Mucosa of rectum (tissue), 2 donors: ENCODE measurements around the gene CATSPERD.

Experiments used
- H3K27ac ChIP-seq, 2 donors: one replicate each; pipeline ENCODE4 v1.7.0; 2013; ENCODE audit warnings: inconsistent platforms in 2 of 2, low read depth in 2 of 2, low read length in 2 of 2
- H3K27me3 ChIP-seq, 2 donors: one replicate each; pipeline ENCODE4 v1.7.0; 2013; ENCODE audit warnings: low read length in 2 of 2; ENCODE audit not compliant: control insufficient read depth in 2 of 2, insufficient read depth in 2 of 2
- H3K36me3 ChIP-seq, 2 donors: one replicate each; pipeline ENCODE4 v1.7.0; 2013; ENCODE audit warnings: low read length in 2 of 2; ENCODE audit not compliant: control insufficient read depth in 2 of 2, insufficient read depth in 2 of 2
- H3K4me1 ChIP-seq, 2 donors: one replicate each; pipeline ENCODE4 v1.7.0; 2013; ENCODE audit warnings: low read length in 2 of 2, mild to moderate bottlenecking in 1 of 2; ENCODE audit not compliant: control insufficient read depth in 2 of 2, insufficient read depth in 2 of 2
- H3K4me3 ChIP-seq, 2 donors: one replicate each; pipeline ENCODE4 v1.7.0; 2013; ENCODE audit warnings: low read length in 2 of 2
- H3K9ac ChIP-seq, 2 donors: one replicate each; pipeline ENCODE4 v1.7.0; 2013; ENCODE audit warnings: low read length in 2 of 2, low read depth in 1 of 2, mild to moderate bottlenecking in 1 of 2
- H3K9me3 ChIP-seq, 2 donors: one replicate each; pipeline ENCODE4 v1.7.0; 2013; ENCODE audit warnings: low read length in 2 of 2; ENCODE audit not compliant: control insufficient read depth in 2 of 2
- donor health status: healthy.
- donor health status: Normal muscosa, but diverticular disease.

Gene CATSPERD

GRCh38 chr19:5821521-5822180, 101.2 kb downstream of the CATSPERD start:
- Histone ChIP-seq H3K9me3 (no peaks in the 10 kb centered on the region), H3K4me3 (no peak overlapping the region), H3K36me3 (no peaks in the 10 kb centered on the region), H3K27me3 (no peaks in the 10 kb centered on the region), H3K4me1 (peaks cover 0 to 3% of the 10 kb centered on the region in 2 donors), H3K27ac (no peak overlapping the region), H3K9ac (no peak overlapping the region)

DNA sequence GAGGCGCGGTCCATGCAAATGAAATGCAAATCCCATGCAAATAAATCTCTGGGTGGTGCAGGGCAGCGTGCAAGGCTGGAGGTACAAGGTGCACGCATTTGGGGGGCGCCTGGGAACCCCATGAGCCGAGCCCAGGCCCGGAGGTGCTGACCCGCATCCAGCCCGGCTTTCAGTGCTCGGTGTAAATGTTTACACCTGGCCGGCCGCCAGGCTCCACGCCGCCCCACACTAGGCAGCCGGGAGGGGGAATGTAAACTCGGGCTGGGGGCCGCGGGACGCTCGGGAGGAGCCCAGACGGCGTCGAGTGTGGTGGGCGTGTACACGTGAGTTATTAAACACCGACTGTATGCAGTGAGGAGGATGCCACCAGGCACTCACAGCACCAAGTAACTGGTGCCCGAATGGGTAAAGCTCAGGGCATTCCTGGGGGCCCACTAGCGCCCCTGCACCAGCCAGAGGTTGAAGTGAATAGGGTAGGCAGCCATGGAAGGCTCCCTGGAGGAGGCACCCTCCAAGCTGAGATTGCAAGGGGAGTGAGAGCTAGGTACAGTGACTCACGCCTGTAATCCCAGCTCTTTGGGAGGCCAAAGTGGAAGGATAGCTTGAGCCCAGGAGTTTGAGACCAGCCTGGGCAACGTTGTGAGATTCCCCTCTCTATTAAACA, 101.9 kb downstream of the CATSPERD start:
- Histone ChIP-seq H3K36me3 (no peaks in the 10 kb centered on the region), H3K4me1 (peaks cover 2 to 9% of the 10 kb centered on the region in 2 donors), H3K9me3 (no peaks in the 10 kb centered on the region), H3K9ac (no peak overlapping the region), H3K27me3 (no peaks in the 10 kb centered on the region), H3K4me3 (no peak overlapping the region), H3K27ac (no peak overlapping the region)

- H3K4me3 ChIP-seq: no peak overlapping the region
- no peaks in the 10 kb centered on the region for H3K27me3 ChIP-seq
- peaks cover 10 to 14% of the 10 kb centered on the region in 2 donors for H3K4me1 ChIP-seq
Measured at GRCh38 chr19:5823579-5824281, 103.3 kb downstream of the CATSPERD start.

GRCh38 chr19:5824751-5825150, 104.3 kb downstream of the CATSPERD start:
- H3K9ac ChIP-seq: no peak overlapping the region
- no peaks in the 10 kb centered on the region for H3K36me3 ChIP-seq
- no peak overlapping the region for H3K4me3 ChIP-seq
- H3K27ac ChIP-seq: no peak overlapping the region
- no peaks in the 10 kb centered on the region for H3K9me3 ChIP-seq
- peaks cover 11 to 18% of the 10 kb centered on the region in 2 donors for H3K4me1 ChIP-seq
- no peaks in the 10 kb centered on the region for H3K27me3 ChIP-seq

More at GRCh38 chr19:5823579-5824281, 103.3 kb downstream of the CATSPERD start:
- no peaks in the 10 kb centered on the region for H3K9me3 ChIP-seq
- H3K9ac ChIP-seq: no peak overlapping the region
- no peaks in the 10 kb centered on the region for H3K36me3 ChIP-seq
- H3K27ac ChIP-seq: no peak overlapping the region

DNA sequence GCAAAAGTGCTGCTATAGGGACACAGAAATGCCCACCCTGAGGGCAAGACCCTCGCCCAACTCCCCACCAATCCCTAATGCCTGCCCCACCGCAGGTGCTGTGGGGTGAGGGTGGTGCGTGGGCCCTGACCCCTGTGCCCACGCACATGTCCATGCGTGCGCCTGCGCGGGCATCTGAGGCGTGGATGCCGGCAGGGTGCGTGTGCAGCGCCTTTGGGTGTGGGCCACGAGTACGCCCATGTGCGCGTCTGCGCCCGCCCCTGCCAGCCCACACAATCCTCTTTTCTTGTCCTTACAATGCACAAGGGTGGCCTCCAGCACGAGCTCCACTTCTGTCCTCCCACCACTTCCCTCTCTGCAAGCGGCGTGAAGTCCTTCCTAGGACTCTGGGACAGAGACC, 104.7 kb downstream of the CATSPERD start:
- no peak overlapping the region for H3K9ac ChIP-seq
- H3K4me1 ChIP-seq: peaks cover 11 to 19% of the 10 kb centered on the region in 2 donors
- no peaks in the 10 kb centered on the region for H3K27me3 ChIP-seq

DNA sequence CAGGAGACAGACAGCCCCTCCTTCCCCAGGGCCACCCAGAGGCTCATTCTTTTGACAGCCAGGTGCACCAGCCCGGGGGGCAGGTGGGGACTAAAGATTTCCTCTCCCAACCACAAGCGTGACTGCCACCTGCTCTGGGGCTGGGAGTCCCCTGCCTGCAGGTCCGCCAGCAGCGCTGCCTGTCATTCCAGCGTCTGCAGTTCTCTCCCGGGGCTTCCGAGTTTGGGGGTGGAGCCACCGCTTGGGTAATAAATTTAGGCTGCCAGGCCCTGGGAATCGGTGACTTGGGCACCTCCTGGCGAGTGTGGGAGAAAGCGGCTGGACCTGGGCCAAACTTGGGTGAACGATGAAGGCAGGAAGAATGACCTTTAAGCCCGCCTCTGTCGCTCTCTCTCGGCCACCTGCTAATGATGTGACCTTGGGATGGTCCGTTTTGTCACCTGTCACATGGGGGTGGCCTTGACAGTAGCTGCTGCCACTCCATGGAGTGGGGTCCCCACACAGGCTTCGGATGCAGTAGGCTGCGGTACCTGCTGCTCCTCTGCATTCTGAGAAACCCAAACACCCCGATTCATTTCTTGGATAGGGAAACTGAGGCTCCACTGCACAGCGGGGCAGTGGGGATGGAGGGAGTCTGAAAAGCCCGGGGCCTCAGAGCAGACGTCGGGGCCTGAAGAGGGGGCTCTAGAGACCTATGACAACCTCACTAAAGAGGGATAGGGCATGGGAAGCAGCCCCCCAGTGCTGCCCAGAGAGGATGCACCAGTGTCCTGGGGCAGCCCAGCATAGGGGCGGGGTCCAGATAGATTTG, 106.3 kb downstream of the CATSPERD start:
- peak overlapping the region in 1 of 2 donors; percentile 85 for H3K27ac ChIP-seq
- H3K4me3 ChIP-seq: peak overlapping the region in 1 of 2 donors; percentile 81
- peak overlapping the region; percentile 5 to 22 for H3K9ac ChIP-seq
- H3K4me1 ChIP-seq: peaks cover 11 to 19% of the 10 kb centered on the region in 2 donors
- H3K36me3 ChIP-seq: peaks cover 0 to 7% of the 10 kb centered on the region in 2 donors
- H3K9me3 ChIP-seq: no peaks in the 10 kb centered on the region
- H3K27me3 ChIP-seq: no peaks in the 10 kb centered on the region

More for the DNA sequence above, 104.7 kb downstream of the CATSPERD start:
- peaks cover 0 to under 1% of the 10 kb centered on the region in 2 donors for H3K36me3 ChIP-seq
- no peak overlapping the region for H3K4me3 ChIP-seq
- no peak overlapping the region for H3K27ac ChIP-seq
- H3K9me3 ChIP-seq: no peaks in the 10 kb centered on the region

DNA sequence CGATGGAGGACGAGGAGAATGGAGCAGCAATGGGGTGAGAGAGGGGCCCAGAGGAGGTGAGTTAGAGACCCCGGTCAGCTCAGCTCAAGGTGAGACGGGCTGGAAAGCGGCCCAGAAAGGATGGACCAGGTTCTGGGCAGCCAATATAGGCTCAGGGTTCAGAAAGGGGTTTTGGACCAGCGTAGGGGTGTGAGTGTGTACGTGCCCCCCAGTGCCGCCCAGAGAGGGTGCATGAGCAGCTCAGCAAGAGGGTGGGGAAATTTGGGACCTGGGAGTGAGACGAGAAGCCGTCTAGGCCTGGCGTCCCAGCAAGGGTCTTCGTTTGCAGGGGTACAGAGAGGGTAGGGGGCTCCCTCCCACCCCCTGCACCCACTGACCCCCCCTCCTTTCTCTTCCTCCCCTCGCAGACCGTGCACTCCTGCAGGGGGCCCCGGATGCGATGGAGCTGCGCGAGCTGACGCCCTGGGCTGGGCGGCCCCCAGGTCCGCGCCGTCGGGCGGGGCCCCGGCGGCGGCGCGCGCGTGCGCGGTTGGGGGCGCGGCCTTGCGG, 107.0 kb downstream of the CATSPERD start:
- Histone ChIP-seq H3K4me3 (peak overlapping the region; percentile 55 to 81), H3K27me3 (no peaks in the 10 kb centered on the region), H3K9ac (peak overlapping the region; percentile 5 to 22), H3K27ac (peak overlapping the region; percentile 80 to 85), H3K36me3 (peaks cover 0 to 7% of the 10 kb centered on the region in 2 donors), H3K4me1 (peaks cover 11 to 19% of the 10 kb centered on the region in 2 donors), H3K9me3 (no peaks in the 10 kb centered on the region)

DNA sequence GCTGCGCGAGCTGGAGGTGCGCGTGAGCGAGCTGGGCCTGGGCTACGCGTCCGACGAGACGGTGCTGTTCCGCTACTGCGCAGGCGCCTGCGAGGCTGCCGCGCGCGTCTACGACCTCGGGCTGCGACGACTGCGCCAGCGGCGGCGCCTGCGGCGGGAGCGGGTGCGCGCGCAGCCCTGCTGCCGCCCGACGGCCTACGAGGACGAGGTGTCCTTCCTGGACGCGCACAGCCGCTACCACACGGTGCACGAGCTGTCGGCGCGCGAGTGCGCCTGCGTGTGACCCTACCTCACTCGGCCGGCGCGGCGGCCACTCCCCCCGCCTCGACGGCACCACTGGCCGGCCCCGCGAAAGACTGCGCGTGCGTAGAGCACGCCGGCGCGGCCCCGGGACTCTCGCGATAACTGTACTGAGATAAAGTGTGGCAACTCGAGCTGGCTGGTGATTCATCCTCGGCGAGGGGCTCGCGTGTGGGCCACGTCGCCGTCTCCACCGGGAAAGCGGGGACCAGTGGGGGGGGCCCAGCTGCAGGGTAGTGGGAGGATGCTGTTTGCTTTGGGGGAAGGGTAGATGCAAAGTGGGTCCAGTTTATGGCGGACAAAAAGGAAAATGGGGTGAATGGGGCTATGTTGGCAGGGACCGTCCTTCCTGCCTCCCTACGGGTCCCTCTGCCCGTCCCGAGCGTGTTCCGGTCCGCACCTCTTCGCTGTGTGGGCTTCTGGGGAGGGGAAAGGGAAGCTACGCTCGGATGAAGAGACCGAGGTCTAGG, 107.6 kb downstream of the CATSPERD start:
- H3K36me3 ChIP-seq: peaks cover 5 to 12% of the 10 kb centered on the region in 2 donors
- H3K9me3 ChIP-seq: no peaks in the 10 kb centered on the region
- H3K9ac ChIP-seq: peak overlapping the region; percentile 44 to 66
- H3K27ac ChIP-seq: peak overlapping the region; percentile 80 to 85
- H3K27me3 ChIP-seq: no peaks in the 10 kb centered on the region
- peak overlapping the region; percentile 55 to 81 for H3K4me3 ChIP-seq
- H3K4me1 ChIP-seq: peaks cover 11 to 19% of the 10 kb centered on the region in 2 donors
